ENCODE measurements around the gene DNAJC18. TPM values are rescaled to one million over a fixed set of nuclear protein-coding genes. Genes with fewer than 3 reads are reported as not detected.
"Not testable (repeated sequence)": the region's sequence is repeated elsewhere in the genome, so short reads cannot be mapped to it uniquely, and the experiment has no call there.

The DNAJC18 gene
- total RNA-seq, result 1 to 10 TPM; 3.7 to 5.4 TPM

GRCh38 chr5:139439013-139439903, at the start of gene DNAJC18:
TSS of gene DNAJC18 (minus strand) at chr5:139439525. CDS start at chr5:139439445, 80 bp downstream.
- ChIA-PET CTCF (interaction anchor here (0.8 to 2.6 kb wide), 5 partner anchors 15 to 336 kb away, joined by 3 to 18 read pairs (median 3); no protein-coding TSS in a partner anchor), POLR2A (interaction anchor here (0.6 to 1.4 kb wide), 8 partner anchors 8 to 188 kb away, joined by 3 to 5 read pairs (median 3); partner anchors contain the start of genes STING1 and UBE2D2)
- peak; percentile 91 for DNase-seq
- peak; percentile 93 for ATAC-seq
- H3K9me3 Mint-ChIP-seq (ENCODE audit: insufficient read depth), result no peaks in the 10 kb centered on the region
- no peaks in the 10 kb centered on the region for H3K36me3 Mint-ChIP-seq (ENCODE audit: low read depth)
- H3K27ac Mint-ChIP-seq, result peak within 1 kb of the TSS; percentile 98
- H3K4me1 Mint-ChIP-seq (ENCODE audit: low read depth), result peaks cover 50% of the 10 kb centered on the region
- H3K4me3 Mint-ChIP-seq, result peak within 1 kb of the TSS; percentile 97
- H3K27me3 Mint-ChIP-seq (ENCODE audit: low read depth), result peaks cover 14% of the 10 kb centered on the region

GRCh38 chr5:139488260-139488659, 48.9 kb upstream of the DNAJC18 start:
- H3K4me3 Mint-ChIP-seq, result no peak overlapping the region

DNA sequence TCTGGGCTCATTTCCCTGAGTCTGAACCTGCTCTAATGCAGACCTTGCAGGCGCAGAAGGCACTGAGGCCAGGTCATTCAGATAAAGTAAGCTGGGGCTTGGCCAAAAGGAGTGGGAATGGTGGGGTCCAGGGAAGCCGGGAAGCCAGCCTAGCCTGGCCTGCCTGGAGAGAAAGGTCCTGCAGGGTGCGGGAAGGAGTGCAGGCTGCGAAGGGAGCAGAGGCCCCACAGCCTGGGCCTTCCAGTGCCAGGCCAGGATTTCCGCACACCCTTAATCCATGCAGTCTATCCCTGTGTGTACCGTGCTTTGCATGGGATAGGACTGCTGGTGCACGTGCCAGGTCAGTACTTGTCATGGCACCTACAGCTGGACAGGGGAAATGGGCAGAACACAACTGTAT, 46.9 kb upstream of the DNAJC18 start:
- CTCF ChIA-PET, result interaction anchor here (0.9 kb wide), 1 partner anchor 64 kb away, joined by 3 read pairs; no protein-coding TSS in a partner anchor
- H3K9me3 Mint-ChIP-seq (ENCODE audit: insufficient read depth), result no peaks in the 10 kb centered on the region
- DNase-seq, result no peak
- ATAC-seq, result no peak
- H3K27ac Mint-ChIP-seq, result no peak overlapping the region
- peaks cover 2% of the 10 kb centered on the region for H3K36me3 Mint-ChIP-seq (ENCODE audit: low read depth)
- H3K4me3 Mint-ChIP-seq, result no peak overlapping the region
- POLR2A ChIA-PET, result no interaction called here
- peaks cover 33% of the 10 kb centered on the region for H3K4me1 Mint-ChIP-seq (ENCODE audit: low read depth)
- no peaks in the 10 kb centered on the region for H3K27me3 Mint-ChIP-seq (ENCODE audit: low read depth)

More at GRCh38 chr5:139488260-139488659, 48.9 kb upstream of the DNAJC18 start:
- peak overlapping the region; percentile 80 for H3K27ac Mint-ChIP-seq
- CTCF ChIA-PET, result interaction anchor here (1.0 to 1.3 kb wide), 2 partner anchors 25 to 66 kb away, joined by 3 to 5 read pairs; no protein-coding TSS in a partner anchor
- no peaks in the 10 kb centered on the region for H3K27me3 Mint-ChIP-seq (ENCODE audit: low read depth)
- DNase-seq (no peak), ATAC-seq (peak; percentile 45)
- no peaks in the 10 kb centered on the region for H3K36me3 Mint-ChIP-seq (ENCODE audit: low read depth)
- H3K9me3 Mint-ChIP-seq (ENCODE audit: insufficient read depth), result no peaks in the 10 kb centered on the region
- peaks cover 22% of the 10 kb centered on the region for H3K4me1 Mint-ChIP-seq (ENCODE audit: low read depth)
- POLR2A ChIA-PET, result no interaction called here

DNA sequence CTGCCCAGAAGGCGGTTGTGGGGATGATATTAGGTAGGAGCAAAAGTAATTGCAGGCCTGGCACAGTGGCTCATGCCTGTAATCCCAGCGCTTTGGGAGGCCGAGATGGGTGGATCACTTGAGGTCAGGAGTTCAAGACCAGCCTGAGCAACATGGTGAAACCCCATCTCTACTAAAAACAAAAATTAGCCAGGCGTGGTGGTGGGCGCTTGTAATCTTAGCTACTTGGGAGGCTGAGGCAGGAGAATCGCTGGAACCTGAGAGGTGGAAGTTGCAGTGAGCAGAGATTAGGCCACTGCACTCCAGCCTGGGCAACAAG, 43.5 kb upstream of the DNAJC18 start:
- Mint-ChIP-seq H3K27ac (peak overlapping the region; percentile 94), H3K36me3 (ENCODE audit: low read depth) (peaks cover 23% of the 10 kb centered on the region), H3K4me1 (ENCODE audit: low read depth) (peaks cover 36% of the 10 kb centered on the region), H3K4me3 (peak overlapping the region; percentile 79)
- ChIA-PET POLR2A (interaction anchor here (0.6 to 2.6 kb wide), 20 partner anchors 9 to 210 kb away, joined by 3 to 35 read pairs (median 4); partner anchors contain the start of genes DNAJC18, PAIP2 and SMIM33), CTCF (interaction anchor here (0.7 to 3.4 kb wide), 15 partner anchors 10 to 232 kb away, joined by 3 to 43 read pairs (median 4); partner anchors contain the start of gene SMIM33)
- DNase-seq; ATAC-seq; H3K9me3 Mint-ChIP-seq (ENCODE audit: insufficient read depth); H3K27me3 Mint-ChIP-seq (ENCODE audit: low read depth): not testable (repeated sequence)

DNA sequence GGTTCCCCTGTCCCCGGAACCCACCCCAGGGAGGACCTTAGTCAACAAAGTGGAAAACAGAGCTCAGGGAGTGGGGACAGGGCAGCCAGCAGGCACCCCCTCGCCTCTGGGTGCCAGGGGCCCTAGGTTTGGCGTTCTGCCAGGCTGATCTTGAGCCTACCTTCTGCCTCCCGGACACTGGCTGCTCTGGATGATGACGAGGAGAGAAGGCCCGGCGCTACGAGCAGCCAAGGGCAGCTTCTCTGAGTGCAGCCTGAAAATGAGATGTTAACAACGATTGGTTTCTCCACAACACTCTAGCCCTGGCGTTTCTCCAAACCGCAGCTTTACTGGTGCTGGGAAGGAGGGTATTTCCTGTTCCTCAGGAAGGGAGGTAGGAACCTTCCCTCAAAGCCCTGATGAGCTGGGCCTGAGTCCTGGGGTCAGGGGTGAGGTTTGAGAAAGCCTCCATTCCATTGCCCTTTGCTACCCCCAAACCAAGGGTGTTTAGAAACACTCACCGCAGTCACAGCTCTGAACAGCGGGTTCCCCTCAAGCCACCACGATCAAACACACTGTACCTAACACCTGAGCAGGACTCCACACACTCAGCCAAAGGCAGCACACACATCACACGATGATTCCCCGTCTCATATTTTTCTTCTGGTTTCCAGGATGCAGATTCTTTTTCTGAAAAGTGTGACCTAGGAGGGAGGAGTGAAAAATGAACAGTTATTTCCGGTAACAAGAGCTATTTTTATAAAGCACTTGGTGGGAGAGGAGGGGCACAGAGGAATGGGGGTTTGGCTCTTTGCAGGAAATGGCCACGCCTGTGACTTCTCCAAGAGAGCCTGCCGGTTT, 42.9 kb upstream of the DNAJC18 start, which contains the start of gene STING1:
STING1 (minus strand) TSS at position 709 of the 840 bp plus-strand sequence. CDS start 1,054 bp downstream, outside the sequence.
- H3K4me1 Mint-ChIP-seq (ENCODE audit: low read depth), result peaks cover 38% of the 10 kb centered on the region
- CTCF ChIA-PET, result interaction anchor here (0.7 to 3.4 kb wide), 15 partner anchors 9 to 231 kb away, joined by 3 to 43 read pairs (median 4); partner anchors contain the start of gene SMIM33
- peak; percentile 90 for ATAC-seq

DNA sequence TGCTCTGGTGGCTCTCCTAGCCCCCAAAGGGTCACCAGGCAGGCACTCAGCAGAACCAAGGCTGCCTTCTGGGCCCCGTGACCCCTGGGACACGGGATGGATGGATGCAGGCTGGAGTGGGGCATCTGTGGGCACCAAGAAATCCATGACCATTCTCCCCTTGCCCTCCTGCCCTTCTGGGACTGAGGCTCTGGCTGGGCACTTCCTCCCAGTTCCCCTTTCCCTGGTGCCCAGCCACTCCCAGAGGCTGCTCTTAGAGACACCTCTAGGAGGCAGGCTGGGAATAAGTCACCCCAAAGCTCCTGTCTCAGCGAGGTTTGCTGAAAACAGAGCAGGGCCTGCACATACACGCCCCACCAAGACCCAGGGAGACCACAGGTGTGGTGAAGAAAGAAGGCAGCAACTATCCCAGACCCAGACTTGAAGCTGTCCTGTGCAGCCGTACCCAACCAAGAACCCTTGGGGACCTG, 42.3 kb upstream of the DNAJC18 start:
- H3K27ac Mint-ChIP-seq, result peak overlapping the region; percentile 94
- ChIA-PET POLR2A (interaction anchor here (0.9 to 2.6 kb wide), 16 partner anchors 8 to 158 kb away, joined by 3 to 35 read pairs (median 5); partner anchors contain the start of genes DNAJC18, SMIM33 and UBE2D2), CTCF (interaction anchor here (0.6 to 3.4 kb wide), 11 partner anchors 8 to 231 kb away, joined by 3 to 43 read pairs (median 7); partner anchors contain the start of gene SMIM33)
- H3K4me3 Mint-ChIP-seq, result peak overlapping the region; percentile 79
- peak; percentile 46 for ATAC-seq
- H3K36me3 Mint-ChIP-seq (ENCODE audit: low read depth), result peaks cover 31% of the 10 kb centered on the region
- peak; percentile 51 for DNase-seq
- no peaks in the 10 kb centered on the region for H3K9me3 Mint-ChIP-seq (ENCODE audit: insufficient read depth)
- H3K4me1 Mint-ChIP-seq (ENCODE audit: low read depth), result peaks cover 38% of the 10 kb centered on the region
- H3K27me3 Mint-ChIP-seq (ENCODE audit: low read depth), result no peaks in the 10 kb centered on the region

More for the DNA sequence above, 42.9 kb upstream of the DNAJC18 start, which contains the start of gene STING1:
- Mint-ChIP-seq H3K4me3 (peak within 1 kb of the TSS; percentile 79), H3K9me3 (ENCODE audit: insufficient read depth) (no peaks in the 10 kb centered on the region), H3K36me3 (ENCODE audit: low read depth) (peaks cover 29% of the 10 kb centered on the region), H3K27me3 (ENCODE audit: low read depth) (no peaks in the 10 kb centered on the region), H3K27ac (peak within 1 kb of the TSS; percentile 94)
- POLR2A ChIA-PET, result interaction anchor here (0.6 to 2.6 kb wide), 27 partner anchors 8 to 210 kb away, joined by 3 to 35 read pairs (median 4); partner anchors contain the start of genes DNAJC18, PAIP2, SMIM33 and UBE2D2
- peak; percentile 76 for DNase-seq

DNA sequence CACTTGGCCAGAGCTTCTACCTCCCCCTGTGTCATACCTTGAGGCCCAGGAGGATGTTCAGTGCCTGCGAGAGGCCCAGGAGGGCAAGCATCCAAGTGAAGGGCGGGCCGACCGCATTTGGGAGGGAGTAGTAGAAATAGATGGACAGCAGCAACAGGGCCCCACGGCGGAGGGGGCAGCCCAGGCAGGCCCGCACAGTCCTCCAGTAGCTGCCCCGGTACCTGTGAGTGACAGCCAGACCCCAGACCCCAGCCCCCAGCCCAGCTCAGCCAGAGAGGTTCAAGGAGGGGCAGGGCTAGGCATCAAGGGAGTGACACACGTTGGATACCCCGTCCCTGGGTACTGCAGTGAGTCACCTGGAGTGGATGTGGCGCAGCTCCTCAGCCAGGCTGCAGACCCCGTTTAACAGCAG, 41.8 kb upstream of the DNAJC18 start:
- DNase-seq (no peak), ATAC-seq (no peak)
- H3K4me3 Mint-ChIP-seq, result peak overlapping the region; percentile 79
- H3K4me1 Mint-ChIP-seq (ENCODE audit: low read depth), result peaks cover 40% of the 10 kb centered on the region
- ChIA-PET POLR2A (interaction anchor here (1.0 to 2.6 kb wide), 7 partner anchors 14 to 82 kb away, joined by 3 to 35 read pairs (median 5); partner anchors contain the start of genes DNAJC18 and UBE2D2), CTCF (interaction anchor here (0.6 to 3.4 kb wide), 7 partner anchors 8 to 169 kb away, joined by 3 to 43 read pairs (median 14); partner anchors contain the start of gene SMIM33)
- H3K27ac Mint-ChIP-seq, result peak overlapping the region; percentile 94
- peaks cover 35% of the 10 kb centered on the region for H3K36me3 Mint-ChIP-seq (ENCODE audit: low read depth)
- no peaks in the 10 kb centered on the region for H3K27me3 Mint-ChIP-seq (ENCODE audit: low read depth)
- no peaks in the 10 kb centered on the region for H3K9me3 Mint-ChIP-seq (ENCODE audit: insufficient read depth)

DNA sequence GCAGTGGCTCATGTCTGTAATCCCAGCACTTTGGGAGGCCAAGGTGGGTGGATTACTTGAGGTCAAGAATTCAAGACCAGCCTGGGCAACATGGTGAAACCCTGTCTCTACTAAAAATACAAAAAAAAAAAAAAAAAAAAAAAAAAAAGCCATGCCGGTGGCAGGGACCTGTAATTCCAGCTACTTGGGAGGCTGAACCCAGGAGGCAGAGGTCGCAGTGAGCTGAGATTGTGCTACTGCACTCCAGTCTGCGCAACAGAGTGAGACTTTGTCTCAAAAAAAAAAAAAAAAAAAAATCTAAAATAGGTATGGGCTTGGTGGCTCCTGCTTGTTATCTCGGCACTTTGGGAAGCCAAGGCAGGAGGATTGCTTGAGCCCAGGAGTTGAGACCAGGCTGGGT, 40.4 kb upstream of the DNAJC18 start:
- CTCF ChIA-PET, result interaction anchor here (1.5 kb wide), 1 partner anchor 21 kb away, joined by 6 read pairs; no protein-coding TSS in a partner anchor
- H3K4me3 Mint-ChIP-seq; ATAC-seq; H3K27me3 Mint-ChIP-seq (ENCODE audit: low read depth); DNase-seq; H3K9me3 Mint-ChIP-seq (ENCODE audit: insufficient read depth); H3K27ac Mint-ChIP-seq: not testable (repeated sequence)
- POLR2A ChIA-PET, result interaction anchor here (1.0 kb wide), 1 partner anchor 9 kb away, joined by 3 read pairs; the partner anchor contains the start of gene SMIM33
- Mint-ChIP-seq H3K36me3 (ENCODE audit: low read depth) (peaks cover 46% of the 10 kb centered on the region), H3K4me1 (ENCODE audit: low read depth) (peaks cover 54% of the 10 kb centered on the region)

GRCh38 chr5:139478657-139479423, 39.5 kb upstream of the DNAJC18 start:
- not testable (repeated sequence) for ATAC-seq; H3K4me3 Mint-ChIP-seq; H3K27me3 Mint-ChIP-seq (ENCODE audit: low read depth); DNase-seq; H3K9me3 Mint-ChIP-seq (ENCODE audit: insufficient read depth); H3K27ac Mint-ChIP-seq
- POLR2A ChIA-PET, result interaction anchor here (1.0 kb wide), 2 partner anchors 8 to 51 kb away, joined by 3 to 4 read pairs; partner anchors contain the start of gene SMIM33
- CTCF ChIA-PET, result interaction anchor here (1.0 to 1.5 kb wide), 2 partner anchors 20 to 56 kb away, joined by 3 to 6 read pairs; no protein-coding TSS in a partner anchor
- H3K36me3 Mint-ChIP-seq (ENCODE audit: low read depth), result peaks cover 49% of the 10 kb centered on the region
- peaks cover 62% of the 10 kb centered on the region for H3K4me1 Mint-ChIP-seq (ENCODE audit: low read depth)

Measured in activated CD8-positive, alpha-beta T cell treated with anti-CD3 and anti-CD28 coated beads, Interleukin-2, amount 10 ng/mL, durations not matched to agents 7 days and 5 days (primary cell).